SK-N-SH (cell line): ENCODE results near the gene TSC2. TPM values are rescaled to one million over a fixed set of nuclear protein-coding genes. Genes with fewer than 3 reads are reported as not detected.

ENCODE experiments used
- CTCF ChIA-PET: fragments of 300-600, 350-600 bp; formaldehyde crosslinking; extraction: SDS; loops from one replicate; lab custom pipeline; 2021; lab: Yijun Ruan, JAX
- POLR2A ChIA-PET: fragments of 350-600 bp; sonication (Branson Sonifier 250); formaldehyde crosslinking; extraction: SDS; loops from one replicate; lab custom pipeline; 2020; ENCODE audit warnings: antibody characterized with exemption, inconsistent platforms; lab: Yijun Ruan, JAX
- DNase-seq: peaks from one replicate; pipeline ENCODE4 v3.0.0; 2012
- H2AFZ ChIP-seq: fragments of 200-600 bp; sonication (generic); 2 replicates; pipeline ENCODE4 v1.8.1; 2016; ENCODE audit warnings: antibody characterized with exemption, mild to moderate bottlenecking, low read depth
- H3F3A ChIP-seq: fragments of 200-600 bp; sonication (generic); replicated peaks from 2 replicates; pipeline ENCODE3; 2016; ENCODE audit warnings: antibody characterized with exemption, mild to moderate bottlenecking; ENCODE audit not compliant: insufficient read depth
- H3K27ac ChIP-seq, 2 experiments: fragments of 200-500 bp in 1 of 2; fragments of 200-600 bp in 1 of 2; sonication (Bioruptor generic) in 1 of 2; sonication (generic), shearing (Covaris generic) in 1 of 2; 2 replicates each; pipeline versions ENCODE4 v1.5.1 to v1.6.1; 2014 to 2016; ENCODE audit warnings: low read depth in 2 of 2, inconsistent platforms in 1 of 2, low read length in 1 of 2, mild to moderate bottlenecking in 1 of 2, mixed read lengths in 1 of 2
- H3K27me3 ChIP-seq: fragments of 200-600 bp; sonication (generic), shearing (Covaris generic); 2 replicates; pipeline ENCODE4 v1.6.1; 2016; ENCODE audit warnings: mixed run types; ENCODE audit not compliant: insufficient read depth
- H3K36me3 ChIP-seq, 2 experiments: fragments of 200-500 bp in 1 of 2; fragments of 200-600 bp in 1 of 2; sonication (Bioruptor generic) in 1 of 2; sonication (generic) in 1 of 2; replicated peaks in 1 of 2; 2 replicates each; pipeline versions ENCODE3 to v1.5.1; 2014 to 2016; ENCODE audit warnings: low read length in 1 of 2, mild to moderate bottlenecking in 1 of 2; ENCODE audit not compliant: insufficient read depth in 2 of 2, control insufficient read depth in 1 of 2
- H3K4me1 ChIP-seq, 2 experiments: fragments of 200-500 bp in 1 of 2; fragments of 200-600 bp in 1 of 2; sonication (Bioruptor generic) in 1 of 2; sonication (generic), shearing (Covaris generic) in 1 of 2; 2 replicates each; pipeline versions ENCODE4 v1.5.1 to v1.6.1; 2014 to 2016; ENCODE audit warnings: low read depth in 1 of 2, low read length in 1 of 2, mixed run types in 1 of 2; ENCODE audit not compliant: insufficient read depth in 2 of 2, control insufficient read depth in 1 of 2
- H3K4me2 ChIP-seq: fragments of 200-600 bp; sonication (generic), shearing (Covaris generic); 2 replicates; pipeline ENCODE4 v1.6.1; 2017; ENCODE audit warnings: mixed run types
- H3K4me3 ChIP-seq, 2 experiments: fragments of 200-500 bp in 1 of 2; fragments of 200-600 bp in 1 of 2; sonication (Bioruptor generic) in 1 of 2; sonication (generic), shearing (Covaris generic) in 1 of 2; 2 replicates each; pipeline versions ENCODE4 v1.5.1 to v1.8.1; 2014 to 2016; ENCODE audit warnings: low read depth in 2 of 2, inconsistent platforms in 1 of 2, low read length in 1 of 2, mild to moderate bottlenecking in 1 of 2, mixed read lengths in 1 of 2, moderate library complexity in 1 of 2
- H3K79me2 ChIP-seq: fragments of 200-600 bp; sonication (generic); 2 replicates; pipeline ENCODE4 v1.8.1; 2017; ENCODE audit warnings: mild to moderate bottlenecking; ENCODE audit not compliant: insufficient read depth
- H3K9ac ChIP-seq: fragments of 200-600 bp; sonication (generic); 2 replicates; pipeline ENCODE4 v1.6.1; 2017; ENCODE audit warnings: mixed run types
- H3K9me2 ChIP-seq: fragments of 200-600 bp; sonication (generic); 2 replicates; pipeline ENCODE4 v1.6.1; 2017; ENCODE audit warnings: mixed run types
- H3K9me3 ChIP-seq: fragments of 200-600 bp; sonication (generic); 2 replicates; pipeline ENCODE4 v1.6.1; 2017; ENCODE audit warnings: mixed run types, mild to moderate bottlenecking, moderate library complexity
- H4K20me1 ChIP-seq: fragments of 200-600 bp; sonication (generic); 2 replicates; pipeline ENCODE4 v1.6.1; 2017; ENCODE audit warnings: mild to moderate bottlenecking, mixed run types; ENCODE audit not compliant: insufficient read depth
- CHD2 ChIP-seq: fragments of 150-350 bp; IDR thresholded peaks from 2 replicates; pipeline ENCODE4 v1.6.1; 2018; ENCODE audit warnings: low read length; ENCODE audit not compliant: partially characterized antibody
- CTCF ChIP-seq: fragments of 200-600 bp; sonication (generic); IDR thresholded peaks from 2 replicates; pipeline ENCODE4 v1.6.1; 2017; ENCODE audit warnings: antibody characterized with exemption, mild to moderate bottlenecking, moderate library complexity
- ELF1 ChIP-seq: IDR thresholded peaks from 2 replicates; pipeline ENCODE4 v1.4.0; 2012
- EZH2phosphoT487 ChIP-seq: fragments of 200-600 bp; sonication (generic); IDR thresholded peaks from 2 replicates; pipeline ENCODE4 v1.6.1; 2017; ENCODE audit warnings: low read depth, mixed run types, mild to moderate bottlenecking, antibody characterized with exemption, moderate library complexity, borderline replicate concordance
- FOSL2 ChIP-seq: IDR thresholded peaks from 2 replicates; pipeline ENCODE4 v1.4.0; 2012; ENCODE audit warnings: low read depth, mild to moderate bottlenecking, moderate library complexity, borderline replicate concordance
- FOXM1 ChIP-seq: IDR thresholded peaks from 2 replicates; pipeline ENCODE4 v1.4.0; 2012; ENCODE audit warnings: low read depth, mild to moderate bottlenecking
- MEF2A ChIP-seq: IDR thresholded peaks from 2 replicates; pipeline ENCODE4 v1.4.0; 2012; ENCODE audit warnings: low read depth, borderline replicate concordance
- NFIC ChIP-seq: IDR thresholded peaks from 2 replicates; pipeline ENCODE4 v1.4.0; 2012; ENCODE audit warnings: borderline replicate concordance
- NRF1 ChIP-seq: IDR thresholded peaks from 2 replicates; pipeline ENCODE4 v1.6.1; 2012; ENCODE audit warnings: low read depth, mild to moderate bottlenecking, low read length
- PBX3 ChIP-seq: IDR thresholded peaks from 2 replicates; pipeline ENCODE4; 2012
- RAD21 ChIP-seq: IDR thresholded peaks from 2 replicates; pipeline ENCODE4 v1.6.1; 2012; ENCODE audit warnings: mild to moderate bottlenecking, low read length
- RCOR1 ChIP-seq: fragments of 150-350 bp; IDR thresholded peaks from 2 replicates; pipeline ENCODE4 v1.6.1; 2017; ENCODE audit warnings: antibody characterized with exemption, low read length
- REST ChIP-seq: IDR thresholded peaks from 2 replicates; pipeline ENCODE4 v1.6.1; 2012; ENCODE audit warnings: mild to moderate bottlenecking, low read depth, low read length, moderate library complexity
- RXRA ChIP-seq: IDR thresholded peaks from 2 replicates; pipeline ENCODE4 v1.4.0; 2012; ENCODE audit warnings: low read depth, mild to moderate bottlenecking, borderline replicate concordance
- TAF1 ChIP-seq: IDR thresholded peaks from 2 replicates; pipeline ENCODE4 v1.6.1; 2012; ENCODE audit warnings: low read depth, mild to moderate bottlenecking, low read length, moderate library complexity, borderline replicate concordance
- TCF12 ChIP-seq: IDR thresholded peaks from 2 replicates; pipeline ENCODE4 v1.4.0; 2012
- TEAD4 ChIP-seq: IDR thresholded peaks from 2 replicates; pipeline ENCODE4 v1.4.0; 2012; ENCODE audit warnings: mild to moderate bottlenecking, borderline replicate concordance; ENCODE audit not compliant: insufficient read depth
- YY1 ChIP-seq: IDR thresholded peaks from 2 replicates; pipeline ENCODE4 v1.4.0; 2012; ENCODE audit warnings: low read depth, mild to moderate bottlenecking
- ZBTB33 ChIP-seq: IDR thresholded peaks from 2 replicates; pipeline ENCODE4 v1.4.0; 2012; ENCODE audit warnings: low read depth, borderline replicate concordance
- whole genome bisulfite sequencing: methylation state at CpG from one replicate; pipeline ENCODE4 v1.1.6; 2017; ENCODE audit warnings: low lambda C conversion rate; 5-methylcytosine and 5-hydroxymethylcytosine counted together
- polyA plus RNA-seq, 3 experiments: library from polyadenylated mRNA; depleted of rRNA; stranded (reverse); fragments of >200 nt; gene quantifications; 2 replicates each; pipeline ENCODE4 v1.2.3, GENCODE V29; 2012
- TF ChIP-seq, protein P1 (sequence below): IDR thresholded peaks from 2 replicates; pipeline ENCODE4 v1.4.0; 2012; ENCODE audit warnings: low read depth

Gene TSC2
- polyA plus RNA-seq, 1 of the 3 experiments (the other 2 are of a cell fraction): 96.1 TPM

- Histone ChIP-seq H3K27me3 (no peaks in the 10 kb centered on the region), H2AFZ (no peak overlapping the region), H4K20me1 (no peaks in the 10 kb centered on the region), H3K79me2 (no peaks in the 10 kb centered on the region), H3K27ac (no peak overlapping the region), H3K4me2 (no peak overlapping the region), H3K36me3 (peaks cover 8 to 64% of the 10 kb centered on the region in 2 experiments), H3K4me1 (no peaks in the 10 kb centered on the region), H3F3A (no peaks in the 10 kb centered on the region), H3K9me2 (no peaks in the 10 kb centered on the region), H3K4me3 (no peak overlapping the region), H3K9me3 (no peaks in the 10 kb centered on the region), H3K9ac (no peak overlapping the region)
- ChIA-PET POLR2A (interaction anchor here (2.2 kb wide), 1 partner anchor 15 kb away, joined by 9 read pairs; the partner anchor contains the start of genes NTHL1 and TSC2), CTCF (interaction anchor here (0.9 to 2.0 kb wide), 3 partner anchors 15 to 78 kb away, joined by 3 to 6 read pairs (median 4); partner anchors contain the start of genes NTHL1 and TSC2)
- WGBS: 97% methylated on average over 6 of the region's 28 CpGs
- DNase-seq: no peak
- TF ChIP-seq RXRA: no peak
Measured at GRCh38 chr16:2062801-2063200, 15.0 kb downstream of the TSC2 start.

DNA sequence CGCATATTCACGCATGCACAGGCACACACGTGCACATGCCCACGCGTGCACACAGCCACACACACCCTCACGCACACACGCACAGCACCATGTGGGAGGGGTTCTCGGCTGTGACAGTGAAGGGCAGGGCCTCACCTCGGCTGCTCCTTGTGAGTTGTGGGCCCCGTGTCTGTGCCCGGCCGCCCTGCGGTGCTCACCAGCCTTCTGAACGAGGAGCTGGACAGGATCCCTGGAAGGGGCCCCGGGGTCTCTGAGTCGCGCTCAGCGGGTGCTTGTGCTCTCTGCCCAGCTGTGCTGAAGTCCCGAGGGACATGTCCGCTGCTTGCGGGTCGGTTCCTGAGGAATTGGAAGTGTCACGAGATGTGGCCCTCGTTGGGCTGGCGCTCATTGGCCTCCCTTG, 16.1 kb downstream of the TSC2 start:
- DNase-seq: no peak
- ChIA-PET POLR2A (interaction anchor here (2.2 kb wide), 1 partner anchor 16 kb away, joined by 9 read pairs; the partner anchor contains the start of genes NTHL1 and TSC2), CTCF (interaction anchor here (0.9 to 1.4 kb wide), 2 partner anchors 60 to 77 kb away, joined by 3 to 4 read pairs; no protein-coding TSS in a partner anchor)
- Histone ChIP-seq H3K9ac (no peak overlapping the region), H3K4me1 (no peaks in the 10 kb centered on the region), H3F3A (no peaks in the 10 kb centered on the region), H3K4me2 (no peak overlapping the region), H3K9me2 (no peaks in the 10 kb centered on the region), H2AFZ (no peak overlapping the region), H3K27me3 (no peaks in the 10 kb centered on the region), H3K9me3 (no peaks in the 10 kb centered on the region), H3K79me2 (no peaks in the 10 kb centered on the region), H3K36me3 (peaks cover 12 to 55% of the 10 kb centered on the region in 2 experiments), H3K27ac (no peak overlapping the region), H3K4me3 (no peak overlapping the region), H4K20me1 (no peaks in the 10 kb centered on the region)
- TF ChIP-seq MEF2A (no peak), ELF1 (no peak), CHD2 (no peak), TCF12 (no peak), NFIC (no peak), EZH2phosphoT487 (no peak), RAD21 (no peak), CTCF (no peak), TEAD4 (no peak), RCOR1 (no peak), REST (no peak), TAF1 (no peak), FOSL2 (no peak), FOXM1 (no peak), PBX3 (no peak), NRF1 (no peak), YY1 (no peak), ZBTB33 (no peak)
- TF ChIP-seq, protein P1, sequence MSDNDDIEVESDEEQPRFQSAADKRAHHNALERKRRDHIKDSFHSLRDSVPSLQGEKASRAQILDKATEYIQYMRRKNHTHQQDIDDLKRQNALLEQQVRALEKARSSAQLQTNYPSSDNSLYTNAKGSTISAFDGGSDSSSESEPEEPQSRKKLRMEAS: no peak
- 95% methylated on average over 19 of the region's 25 CpGs for WGBS
